Activated CD8-positive, alpha-beta memory T cell treated with anti-CD3 and anti-CD28 coated beads, Interleukin-2, amount 50 U/mL, for 1 hour (primary cell): ENCODE data around the gene ATRN.
"Not testable (repeated sequence)": the region's sequence is repeated elsewhere in the genome, so short reads cannot be mapped to it uniquely, and the experiment has no call there.

Experiments
- DNase-seq: peaks from one replicate; pipeline ENCODE4 v3.0.0-alpha.2; 2020; ENCODE audit errors: extremely low read depth

The ATRN gene

DNA sequence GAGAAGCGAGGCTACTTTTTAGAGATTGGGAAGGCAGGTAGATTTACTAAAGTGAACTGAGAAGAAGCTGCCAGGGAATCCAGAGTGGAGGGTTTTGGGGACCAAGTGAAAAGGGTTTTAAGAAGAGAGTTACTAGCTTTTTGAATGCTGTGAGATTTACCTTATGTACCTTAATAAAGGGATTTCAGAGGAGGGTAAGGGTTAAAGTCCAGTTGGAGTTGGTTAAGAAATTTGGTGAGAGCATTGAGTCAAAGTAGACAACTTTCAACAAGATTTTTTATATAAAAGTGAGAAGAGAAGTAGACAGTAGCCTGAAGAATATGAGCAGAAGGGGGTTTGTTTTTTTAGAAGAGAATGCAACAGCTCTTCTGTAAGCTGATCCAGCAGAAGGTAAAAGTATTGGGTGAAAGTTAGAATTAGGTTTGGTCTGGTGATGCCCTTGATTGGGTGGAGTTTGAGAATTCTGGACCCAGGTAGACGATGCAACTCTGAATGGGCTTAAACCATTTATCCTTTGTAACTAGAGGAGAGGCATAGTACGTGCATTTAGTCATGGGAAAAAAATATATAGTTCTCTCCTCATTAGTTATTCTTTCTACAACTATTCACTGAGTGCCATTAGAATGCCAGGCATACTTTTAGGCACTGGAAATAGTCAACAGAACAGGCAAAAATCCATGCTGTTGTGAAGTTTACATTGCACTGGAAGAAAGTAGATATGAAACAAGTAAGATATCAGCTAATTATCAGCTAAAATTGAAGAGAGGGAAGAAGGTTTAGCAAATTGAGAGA lies 44.8 kb downstream of the ATRN start:
- DNase-seq: no peak

DNA sequence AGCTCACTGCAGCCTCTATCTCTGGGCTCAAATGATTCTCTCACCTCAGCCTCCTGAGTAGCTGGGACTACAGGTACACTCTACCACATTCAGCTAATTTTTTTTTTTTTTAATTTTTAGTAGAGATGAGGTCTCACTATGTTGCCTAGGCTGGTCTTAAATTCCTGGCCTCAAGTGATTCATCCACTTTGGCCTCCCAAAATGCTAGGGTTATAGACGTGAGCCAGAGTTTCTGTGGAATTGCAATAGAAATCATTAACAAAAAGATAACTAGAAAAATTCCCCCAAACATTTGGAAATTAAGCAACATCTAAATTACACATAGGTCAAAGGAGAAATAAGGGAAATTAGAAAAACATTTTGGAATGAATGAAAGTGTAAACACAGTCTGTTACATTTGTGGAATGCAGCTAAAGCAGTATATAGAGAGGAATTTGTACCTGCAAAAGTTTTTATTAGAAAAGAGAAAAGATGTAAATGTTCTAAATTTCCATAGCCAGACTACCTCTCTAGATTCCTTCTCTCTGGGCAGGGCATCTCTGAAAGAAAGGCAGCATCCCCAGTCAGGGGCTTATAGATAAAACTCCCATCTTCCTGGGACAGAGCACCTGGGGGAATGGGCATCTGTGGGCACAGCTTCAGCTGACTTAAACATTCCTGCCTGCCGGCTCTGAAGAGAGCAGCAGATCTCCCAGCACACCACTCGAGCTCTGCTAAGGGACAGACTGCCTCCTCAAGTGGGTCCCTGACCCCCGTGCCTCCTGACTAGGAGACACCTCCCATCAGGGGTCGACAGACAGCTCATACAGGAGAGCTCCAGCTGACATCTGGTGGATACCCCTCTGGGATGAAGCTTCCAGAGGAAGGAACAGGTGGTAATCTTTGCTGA lies 51.3 kb downstream of the ATRN start:
- DNase-seq: no peak

DNA sequence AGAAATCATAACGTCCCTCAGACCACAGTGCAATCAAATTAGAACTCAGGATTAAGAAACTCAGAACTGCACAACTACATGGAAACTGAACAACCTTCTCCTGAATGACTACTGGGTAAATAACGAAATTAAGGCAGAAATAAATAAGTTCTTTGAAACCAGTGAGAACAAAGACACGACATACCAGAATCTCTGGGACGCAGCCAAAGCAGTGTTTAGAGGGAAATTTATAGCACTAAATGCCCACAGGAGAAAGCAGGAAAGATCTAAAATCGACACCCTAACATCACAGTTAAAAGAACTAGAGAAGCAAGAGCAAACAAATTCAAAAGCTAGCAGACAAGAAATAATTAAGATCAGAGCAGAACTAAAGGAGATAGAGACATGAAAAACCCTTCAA lies 53.9 kb downstream of the ATRN start:
- DNase-seq: not testable (repeated sequence)

DNA sequence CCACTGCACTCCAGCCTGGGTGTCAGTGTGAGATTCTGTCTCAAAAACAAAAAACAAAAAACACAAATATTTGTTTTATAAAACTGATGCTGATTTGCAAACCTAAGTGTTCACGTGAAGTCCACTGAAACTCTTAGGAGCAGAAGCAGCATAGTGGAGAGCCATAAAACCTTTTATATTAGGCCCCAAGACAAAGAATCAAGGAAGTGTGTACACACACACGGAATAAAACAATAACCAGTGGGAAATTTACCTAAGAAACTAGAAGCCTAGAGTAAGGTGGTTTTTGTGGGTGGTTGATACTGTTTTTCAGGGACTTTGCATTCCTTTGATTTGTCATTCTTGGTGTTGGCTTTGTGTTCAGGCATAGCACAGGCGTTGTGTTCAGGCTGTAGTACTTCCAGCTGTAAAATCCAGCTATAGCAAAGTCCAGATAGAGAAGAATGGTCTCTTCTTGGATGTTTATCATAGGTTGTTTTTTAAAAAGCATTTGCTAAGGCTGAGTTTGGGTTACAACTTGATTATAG lies 61.3 kb downstream of the ATRN start:
- no peak for DNase-seq

DNA sequence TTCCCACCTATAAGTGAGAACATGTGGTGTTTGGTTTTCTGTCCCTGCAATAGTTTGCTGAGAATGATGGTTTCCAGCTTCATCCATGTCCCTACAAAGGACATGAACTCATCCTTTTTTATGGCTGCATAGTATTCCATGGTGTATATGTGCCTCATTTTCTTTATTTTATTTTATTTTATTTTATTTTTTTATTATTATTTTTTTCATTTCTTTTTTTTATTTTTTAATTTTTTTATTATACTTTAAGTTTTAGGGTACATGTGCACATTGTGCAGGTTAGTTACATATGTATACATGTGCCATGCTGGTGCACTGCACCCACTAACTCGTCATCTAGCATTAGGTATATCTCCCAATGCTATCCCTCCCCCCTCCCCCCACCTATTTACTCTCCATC lies 66.9 kb downstream of the ATRN start:
- not testable (repeated sequence) for DNase-seq

DNA sequence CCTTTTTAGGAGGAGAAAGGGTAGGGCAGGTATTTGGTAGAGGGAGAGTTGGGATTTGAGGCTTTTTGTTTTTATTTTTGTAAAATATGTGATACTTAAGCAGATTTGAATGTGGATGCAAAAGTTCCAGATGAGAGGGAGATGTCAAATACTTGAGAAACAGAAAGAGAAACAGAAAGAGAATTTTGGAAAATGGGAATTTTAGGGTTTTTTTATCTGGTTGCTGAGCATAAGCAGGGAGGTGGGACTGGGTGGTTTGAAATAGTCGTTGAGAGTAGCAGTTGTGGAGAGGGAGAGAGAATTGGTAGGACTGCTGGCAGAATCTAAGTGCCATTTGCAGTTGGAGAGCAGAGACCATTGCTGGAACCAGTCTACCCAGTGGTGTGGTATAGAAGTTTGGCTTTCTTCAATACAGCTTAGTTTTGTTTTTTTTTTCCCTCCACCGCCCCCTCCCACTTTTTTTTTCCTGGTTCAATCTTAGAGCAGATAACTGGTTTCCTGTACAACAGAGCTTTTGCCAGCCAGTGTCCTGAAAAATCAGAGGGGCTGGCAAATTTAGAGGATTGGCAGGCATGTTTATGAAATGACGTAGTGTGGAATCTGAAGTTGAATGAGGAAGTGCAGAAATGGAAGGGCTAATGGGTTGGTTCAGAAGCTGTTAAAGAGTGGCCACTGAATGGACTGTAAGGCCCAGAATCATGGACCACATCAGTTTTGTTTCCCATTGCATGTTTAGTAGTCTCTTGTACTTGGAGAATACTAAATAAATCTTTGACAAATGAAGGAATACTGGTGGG lies 68.7 kb downstream of the ATRN start:
- DNase-seq: no peak

DNA sequence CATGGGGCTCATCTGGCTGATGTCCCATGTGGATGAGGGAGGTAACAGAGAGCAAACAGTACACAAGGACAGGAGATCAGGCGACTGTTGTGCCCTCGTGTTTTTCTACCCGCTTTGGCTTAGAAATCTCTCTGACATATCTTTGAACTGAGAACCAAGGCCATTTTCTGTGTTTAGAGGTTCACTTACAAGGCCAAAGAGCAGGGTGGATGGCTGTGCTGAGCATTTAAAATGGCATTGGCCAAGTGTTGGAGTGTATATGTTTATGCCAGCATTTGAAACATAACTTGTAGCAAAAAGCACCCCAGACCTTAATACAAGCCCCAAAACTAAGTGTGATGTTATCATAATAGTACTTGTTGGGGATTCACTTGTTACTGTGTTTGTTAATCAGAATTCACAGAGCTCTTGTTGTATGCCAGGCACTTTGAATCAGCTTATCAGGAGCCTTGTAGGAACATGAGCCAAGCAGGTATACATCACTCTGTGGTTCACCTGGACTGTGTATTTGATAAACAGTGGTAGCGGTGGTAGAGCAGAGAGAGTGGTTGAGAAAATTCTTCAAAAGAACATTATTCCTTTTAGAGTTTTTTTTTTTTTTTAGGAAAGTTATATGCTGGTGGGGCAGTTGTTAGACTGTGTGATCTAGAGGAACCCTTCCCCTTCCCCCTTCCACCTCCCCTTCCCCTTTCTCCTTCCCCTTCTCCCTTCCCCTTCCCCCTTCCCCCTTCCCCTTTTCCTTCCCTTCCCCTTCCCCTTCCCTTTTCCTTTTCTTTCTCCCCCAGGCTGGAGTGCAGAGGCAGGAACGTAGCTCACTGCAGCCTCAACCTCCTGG lies 71.3 kb downstream of the ATRN start:
- DNase-seq: no peak

DNA sequence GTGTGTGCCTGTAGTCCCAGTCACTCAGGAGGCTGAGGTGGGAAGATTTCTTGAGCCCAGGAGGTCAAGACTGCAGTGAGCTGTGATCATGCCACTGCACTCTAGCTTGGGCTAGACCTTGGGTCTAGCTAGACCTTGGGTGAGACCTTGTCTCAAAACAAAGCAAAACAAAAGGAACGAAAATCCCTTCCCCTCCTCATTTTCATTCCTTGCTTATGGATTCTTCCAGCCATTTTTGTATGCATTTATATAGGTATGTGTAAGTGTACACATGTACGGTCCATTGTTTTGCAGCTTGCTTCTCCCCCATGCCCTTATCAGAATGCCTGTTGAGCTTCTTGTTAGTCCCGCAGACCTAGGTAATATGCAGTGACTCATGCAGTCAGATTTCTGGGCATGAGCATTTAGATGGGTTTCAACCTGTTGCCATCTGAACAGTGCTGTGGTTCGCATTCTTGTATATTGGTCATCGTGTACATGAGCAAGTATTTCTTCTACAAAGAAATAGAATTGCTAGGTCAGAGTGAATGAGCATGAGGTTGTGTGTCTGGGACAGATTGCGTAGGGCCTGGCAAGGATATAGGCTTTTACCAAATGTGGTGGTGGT lies 73.2 kb downstream of the ATRN start:
- DNase-seq: no peak

DNA sequence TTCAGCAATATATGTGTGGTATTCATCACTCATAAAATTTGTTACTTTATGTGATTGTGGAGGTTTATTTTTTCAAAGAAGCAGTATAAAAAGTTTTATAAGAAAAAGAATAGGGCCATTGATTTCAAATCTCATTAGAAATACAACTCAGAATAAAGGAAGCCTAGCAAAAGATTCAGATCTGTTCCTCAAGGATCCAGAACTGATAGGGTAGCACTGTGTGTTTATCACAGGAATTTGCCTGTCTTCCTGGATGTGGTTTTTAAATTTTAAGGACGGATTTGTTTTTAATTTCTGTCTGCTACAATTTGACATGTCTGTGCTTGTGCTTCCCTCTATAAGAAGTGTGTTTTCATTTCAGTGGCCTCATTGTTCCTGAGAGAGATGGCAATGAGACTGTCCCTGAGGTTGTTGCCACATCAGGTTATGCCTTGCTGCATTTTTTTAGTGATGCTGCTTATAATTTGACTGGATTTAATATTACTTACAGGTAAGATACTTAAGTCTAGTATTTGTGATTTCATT lies 74.6 kb downstream of the ATRN start:
- DNase-seq: no peak

DNA sequence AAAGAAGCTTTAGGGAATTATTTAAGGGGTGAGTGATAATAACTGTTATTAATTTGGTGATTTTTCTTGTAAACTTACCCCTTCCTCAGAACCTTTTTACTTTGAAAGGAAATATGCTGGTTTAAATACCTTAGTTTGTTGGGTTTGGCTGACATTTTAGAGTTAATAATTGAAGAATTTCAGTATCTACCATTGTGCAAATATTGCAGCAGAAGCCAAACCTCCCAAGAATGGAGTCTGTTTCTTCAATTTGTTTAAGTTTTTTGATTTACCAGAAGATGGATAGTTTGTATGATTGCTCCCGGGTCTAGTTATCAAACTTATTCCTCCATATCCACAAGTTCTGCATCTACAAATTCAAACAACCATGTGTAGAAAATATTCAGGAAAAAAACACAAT lies 77.1 kb downstream of the ATRN start:
- DNase-seq: no peak

DNA sequence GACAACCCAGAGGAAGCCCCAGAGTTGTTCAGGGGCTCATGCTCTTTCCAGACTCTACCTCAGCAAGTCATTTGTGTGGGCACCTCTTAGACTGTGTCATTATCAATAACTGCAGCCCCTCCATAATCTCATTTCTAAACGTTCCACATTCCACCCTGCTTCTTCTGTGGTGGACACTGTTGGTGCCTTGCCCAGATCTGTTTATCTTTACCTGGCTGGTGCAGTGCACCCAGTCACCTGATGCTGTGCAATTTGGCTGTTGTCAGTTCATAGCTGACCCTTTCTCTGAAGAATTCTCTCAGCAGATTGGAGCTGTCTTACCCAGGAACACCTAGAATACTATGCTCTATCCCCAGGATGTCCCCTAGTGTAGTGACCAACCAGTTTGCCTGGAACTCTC lies 80.0 kb downstream of the ATRN start:
- DNase-seq: no peak

DNA sequence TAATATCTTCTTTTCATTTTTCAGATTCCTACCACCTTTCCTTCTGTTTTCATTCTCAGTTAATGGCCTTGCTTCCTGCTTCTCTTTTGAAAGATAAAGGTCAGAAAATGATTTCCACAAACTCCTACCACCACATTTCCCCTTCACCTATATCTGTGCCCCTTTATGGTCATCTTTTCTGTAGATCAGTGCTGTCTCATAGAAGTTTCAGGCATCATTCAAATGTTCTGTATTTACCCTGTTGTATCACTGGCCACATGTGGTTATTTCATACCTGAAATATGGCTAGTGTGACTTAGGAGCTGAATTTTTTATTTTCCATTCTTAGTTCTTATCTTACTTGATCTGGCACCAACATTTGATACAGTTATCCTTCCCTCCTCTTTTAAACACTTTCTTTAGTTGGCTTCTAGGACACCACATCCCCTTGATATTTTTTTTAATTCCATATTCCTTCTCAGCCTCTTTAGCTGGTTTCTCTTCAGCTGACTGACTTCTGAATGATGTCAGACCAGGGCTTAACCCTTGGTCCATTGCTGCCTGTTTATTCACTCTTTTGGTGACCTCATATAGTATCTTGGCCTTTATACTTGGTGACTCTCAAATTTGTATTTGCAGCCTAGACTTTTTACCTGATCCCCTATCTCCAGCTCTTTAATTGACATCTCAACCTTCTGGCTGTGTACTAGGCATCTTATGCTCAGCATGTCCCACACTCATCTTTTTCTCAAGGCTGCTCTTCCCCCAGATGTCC lies 81.0 kb downstream of the ATRN start:
- DNase-seq: no peak

DNA sequence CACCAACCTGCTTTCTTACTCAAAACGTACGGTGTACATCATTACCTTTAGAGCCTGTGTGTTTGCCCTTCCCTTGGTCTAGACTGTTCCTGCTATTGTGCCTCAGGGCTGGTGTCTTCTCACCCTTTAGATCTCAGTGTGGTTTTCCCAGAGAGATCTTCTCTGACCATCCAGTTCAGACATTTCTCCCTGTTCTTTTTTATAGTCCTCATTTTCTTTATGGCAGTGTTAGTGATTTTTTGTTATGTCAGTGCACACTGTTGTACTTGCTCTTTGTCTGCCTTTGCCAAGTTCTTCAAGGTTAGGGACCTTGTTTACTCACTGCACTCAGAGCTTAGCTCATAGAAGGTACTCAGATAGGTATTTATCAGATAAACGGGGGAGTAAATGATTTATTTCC lies 82.8 kb downstream of the ATRN start:
- DNase-seq: no peak

DNA sequence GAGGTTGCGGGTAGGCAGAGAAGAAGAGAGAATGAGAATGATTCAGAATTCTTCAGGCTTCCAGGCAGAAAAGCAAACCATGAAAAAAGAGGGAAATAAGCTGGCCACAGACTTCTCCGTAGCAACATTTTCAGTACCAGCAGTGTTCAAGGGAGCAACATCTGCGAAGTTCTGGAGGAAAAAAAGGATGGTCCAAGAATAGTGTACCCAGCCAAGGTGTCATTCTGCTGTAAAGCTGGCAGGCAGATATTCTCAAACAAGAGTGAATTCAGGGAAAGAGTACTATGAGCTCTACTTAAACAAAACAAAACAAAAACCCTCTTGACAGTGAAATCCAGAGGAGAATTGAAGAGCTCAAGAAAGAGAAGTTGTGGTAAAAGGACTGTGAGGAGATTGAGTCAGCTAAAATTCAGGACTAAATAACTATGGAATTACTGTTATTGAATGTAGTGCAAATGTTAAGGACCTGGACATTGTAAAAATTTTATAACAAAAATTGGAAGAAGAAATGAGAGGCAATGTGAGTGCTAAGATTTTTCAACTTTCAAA lies 86.5 kb downstream of the ATRN start:
- DNase-seq: no peak

DNA sequence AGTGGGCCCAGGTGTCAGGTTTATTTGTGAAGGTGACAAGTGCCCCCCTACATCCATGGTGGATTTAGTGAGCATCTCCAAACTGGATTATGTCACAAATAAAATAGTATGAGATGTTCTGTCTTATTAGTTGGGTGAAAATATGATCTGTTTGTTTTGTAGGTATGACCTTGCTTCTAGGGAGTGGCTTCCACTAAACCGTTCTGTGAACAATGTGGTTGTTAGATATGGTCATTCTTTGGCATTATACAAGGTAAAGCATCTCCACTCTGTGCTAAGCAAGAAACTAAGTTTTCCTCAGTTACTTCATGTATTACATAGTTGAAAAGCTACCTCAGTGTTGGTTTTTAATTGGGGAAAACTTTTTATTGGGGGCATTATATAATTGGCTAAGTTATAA lies 88.4 kb downstream of the ATRN start:
- DNase-seq: no peak

DNA sequence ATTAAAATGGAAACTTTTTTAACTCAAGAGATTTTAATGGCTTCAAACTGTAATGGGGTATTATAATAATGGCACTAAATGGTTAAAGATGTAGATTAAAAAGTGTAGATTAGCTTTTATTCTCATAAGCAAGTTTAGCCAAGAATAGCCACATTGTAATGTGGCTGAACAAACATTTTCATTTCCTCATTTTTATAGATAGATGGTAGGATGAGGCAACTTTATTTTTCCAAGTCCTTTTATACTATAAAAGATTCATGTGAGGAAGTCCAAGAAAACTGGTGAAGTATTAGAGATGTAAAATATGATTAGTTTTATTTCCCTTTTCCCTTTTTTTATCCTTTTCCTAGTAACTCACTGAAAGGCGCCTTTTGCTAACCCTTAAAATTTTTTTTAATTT lies 88.8 kb downstream of the ATRN start:
- no peak for DNase-seq

DNA sequence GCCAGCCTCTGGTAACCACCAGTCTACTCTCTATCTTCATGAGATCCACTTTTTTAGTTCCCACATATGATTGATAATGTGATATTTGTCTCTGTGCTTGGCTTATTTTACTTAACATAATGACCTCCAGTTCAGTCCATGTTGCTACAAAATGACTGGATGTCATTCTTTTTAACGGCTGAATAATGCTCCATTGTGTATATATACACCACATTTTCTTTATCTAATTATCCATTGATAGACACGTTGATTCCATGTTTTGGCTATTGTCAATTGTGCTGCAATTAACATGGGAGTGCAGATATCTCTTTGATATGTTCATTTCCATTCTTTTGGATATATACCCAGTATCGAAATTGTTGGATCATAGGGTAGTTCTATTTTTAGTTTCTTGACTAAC lies 89.3 kb downstream of the ATRN start:
- DNase-seq: no peak

DNA sequence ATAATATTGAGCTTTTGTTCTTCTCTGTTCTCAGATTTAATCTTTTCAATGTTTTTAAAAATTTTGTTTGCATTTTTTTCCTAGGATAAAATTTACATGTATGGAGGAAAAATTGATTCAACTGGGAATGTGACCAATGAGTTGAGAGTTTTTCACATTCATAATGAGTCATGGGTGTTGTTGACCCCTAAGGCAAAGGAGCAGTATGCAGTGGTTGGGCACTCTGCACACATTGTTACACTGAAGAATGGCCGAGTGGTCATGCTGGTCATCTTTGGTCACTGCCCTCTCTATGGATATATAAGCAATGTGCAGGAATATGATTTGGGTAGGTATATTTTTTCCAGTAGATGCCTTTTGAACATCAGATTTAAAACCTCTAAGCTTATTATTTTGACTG lies 89.8 kb downstream of the ATRN start:
- no peak for DNase-seq

DNA sequence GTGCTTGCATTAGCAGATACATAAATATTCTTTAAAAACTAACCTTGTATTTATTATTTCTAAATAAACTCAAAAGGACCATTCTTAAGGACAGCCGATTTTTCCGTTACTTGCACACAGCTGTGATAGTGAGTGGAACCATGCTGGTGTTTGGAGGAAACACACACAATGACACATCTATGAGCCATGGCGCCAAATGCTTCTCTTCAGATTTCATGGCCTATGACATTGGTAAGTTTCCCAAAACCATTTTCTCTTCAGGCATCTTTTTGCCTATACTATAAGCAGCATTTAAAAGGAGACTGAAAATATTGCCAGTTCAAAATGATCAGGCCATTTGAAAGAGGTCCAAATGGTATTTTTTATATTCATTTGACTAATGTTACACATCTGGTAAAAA lies 92.3 kb downstream of the ATRN start:
- no peak for DNase-seq
